Left renal pelvis (tissue), 4 donors: ENCODE results near the gene PVRIG. TPM values are rescaled to one million over a fixed set of nuclear protein-coding genes. Genes with fewer than 3 reads are reported as not detected.
"Not testable (repeated sequence)": the region's sequence is repeated elsewhere in the genome, so short reads cannot be mapped to it uniquely, and the experiment has no call there.

Experiments used
- DNase-seq, 4 donors: peaks; one replicate each; pipeline ENCODE4 v3.0.0-alpha.2; 2013; ENCODE audit warnings: low read depth in 4 of 4, low spot score in 3 of 4
- polyA plus RNA-seq, 4 donors: library from polyadenylated mRNA; unstranded; fragments of 120-200 nt; gene quantifications; one replicate each; pipeline ENCODE4 v1.2.1, GENCODE V29; 2013; ENCODE audit not compliant: insufficient read length in 4 of 4

Gene PVRIG
- polyA plus RNA-seq, 4 donors: 3.5 to 8.5 (median 5.2) TPM

DNA sequence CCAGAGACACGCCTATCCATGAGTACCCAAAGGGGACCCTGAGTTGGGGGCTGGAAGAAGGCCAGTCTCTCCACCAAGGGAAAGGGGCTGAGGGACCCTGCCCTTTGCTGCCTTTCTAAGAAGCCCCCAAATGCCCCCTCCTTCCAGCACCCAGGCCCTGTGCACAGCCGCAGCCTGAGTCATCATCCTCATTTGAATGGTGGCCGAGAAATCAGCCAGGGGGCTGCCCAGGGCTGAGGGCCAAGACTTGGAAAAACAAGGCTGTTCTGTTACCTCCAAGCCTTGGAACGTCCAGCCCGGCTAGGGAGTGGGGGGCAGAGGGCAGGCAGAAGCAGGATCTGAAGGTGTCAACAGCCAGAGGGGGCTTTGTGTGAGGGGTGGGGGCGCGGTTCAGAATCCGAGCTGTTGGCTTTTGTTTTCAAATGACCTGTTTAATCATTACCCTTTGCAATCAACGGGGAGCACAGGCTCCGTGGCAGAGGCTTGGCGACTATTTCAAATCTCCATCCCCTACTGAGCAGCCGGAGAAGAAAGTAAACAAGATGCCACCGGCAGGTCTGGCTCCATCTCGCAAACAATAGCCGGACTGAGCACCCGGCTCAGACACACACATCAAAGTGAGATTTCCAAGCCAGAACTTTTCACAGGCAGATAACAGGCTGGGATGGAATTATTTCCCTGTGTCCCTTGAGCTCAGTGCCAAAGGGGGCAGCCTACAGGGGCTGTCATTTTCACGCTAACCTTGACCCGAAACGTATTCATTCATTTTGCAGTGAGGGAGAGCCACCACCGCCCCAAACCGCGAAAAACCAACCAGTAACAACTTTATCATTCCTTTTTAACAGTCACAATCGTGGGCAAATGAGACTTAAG, 50.5 kb downstream of the PVRIG start:
- DNase-seq: not testable (repeated sequence)

Other genes starting within 250 kb of the PVRIG start
- 10 to 100 TPM in 3 of 4 donors, 1 to 10 TPM in 1; 2.5 to 62.9 (median 43.6) TPM for gene AZGP1, start 243.9 kb upstream of the PVRIG start, polyA plus RNA-seq
- gene ZKSCAN1, start 204.4 kb upstream of the PVRIG start, polyA plus RNA-seq: 10 to 100 TPM; 47.5 to 62.2 (median 58.1) TPM
- gene ZSCAN21, start 170.2 kb upstream of the PVRIG start, polyA plus RNA-seq: 10 to 100 TPM; 18.1 to 22.8 (median 20.9) TPM
- 10 to 100 TPM; 35.6 to 57.3 (median 54.5) TPM for gene ZNF3, start 138.2 kb upstream of the PVRIG start, polyA plus RNA-seq
- gene COPS6, start 131.0 kb upstream of the PVRIG start, polyA plus RNA-seq: 100 to 1,000 TPM; 103 to 137 (median 126) TPM
- gene MCM7, start 118.6 kb upstream of the PVRIG start, polyA plus RNA-seq: 100 to 1,000 TPM in 3 of 4 donors, 10 to 100 TPM in 1; 94.6 to 165 (median 144) TPM
- gene AP4M1, start 118.3 kb upstream of the PVRIG start, polyA plus RNA-seq: 10 to 100 TPM; 26.1 to 39.2 (median 29.8) TPM
- gene TAF6, start 100.6 kb upstream of the PVRIG start, polyA plus RNA-seq: 10 to 100 TPM; 46.3 to 69.7 (median 59.6) TPM
- gene CNPY4, start 100.3 kb upstream of the PVRIG start, polyA plus RNA-seq: 10 to 100 TPM; 40.7 to 90.5 (median 45.0) TPM
- 1 to 10 TPM in 3 of 4 donors, under 1 TPM in 1; 0.99 to 2.3 (median 1.6) TPM for gene MBLAC1, start 93.0 kb upstream of the PVRIG start, polyA plus RNA-seq
- 100 to 1,000 TPM in 1 of 4 donors, 10 to 100 TPM in 3; 79.5 to 129 (median 92.6) TPM for gene LAMTOR4, start 71.0 kb upstream of the PVRIG start, polyA plus RNA-seq
- 10 to 100 TPM; 14.4 to 32.2 (median 19.1) TPM for gene TRAPPC14, start 61.2 kb upstream of the PVRIG start, polyA plus RNA-seq
- 10 to 100 TPM in 1 of 4 donors, 1 to 10 TPM in 3; 5.8 to 14.2 (median 8.1) TPM for gene GAL3ST4, start 51.3 kb upstream of the PVRIG start, polyA plus RNA-seq
- gene GPC2, start 42.6 kb upstream of the PVRIG start, polyA plus RNA-seq: 10 to 100 TPM in 1 of 4 donors, 1 to 10 TPM in 3; 6.4 to 18.3 (median 8.8) TPM
- 10 to 100 TPM; 11.3 to 31.0 (median 17.0) TPM for gene STAG3, start 42.0 kb upstream of the PVRIG start, polyA plus RNA-seq
- gene SPDYE3, start 87.8 kb downstream of the PVRIG start, polyA plus RNA-seq: 1 to 10 TPM; 5.0 to 8.9 (median 6.8) TPM
- gene PILRB, start 138.2 kb downstream of the PVRIG start, polyA plus RNA-seq: 10 to 100 TPM; 21.5 to 61.4 (median 32.0) TPM
- gene PILRA, start 153.5 kb downstream of the PVRIG start, polyA plus RNA-seq: 1 to 10 TPM; 4.1 to 6.9 (median 4.9) TPM
- 1 to 10 TPM; 5.2 to 8.1 (median 5.8) TPM for gene ZCWPW1, start 208.8 kb downstream of the PVRIG start, polyA plus RNA-seq
- gene MEPCE, start 209.9 kb downstream of the PVRIG start, polyA plus RNA-seq: 10 to 100 TPM; 46.6 to 64.1 (median 53.9) TPM
- 10 to 100 TPM; 12.3 to 23.2 (median 15.0) TPM for gene PPP1R35, start 216.5 kb downstream of the PVRIG start, polyA plus RNA-seq
- 1 to 10 TPM in 3 of 4 donors, under 1 TPM in 1; 0.59 to 3.0 (median 1.5) TPM for gene SPACDR, start 244.3 kb downstream of the PVRIG start, polyA plus RNA-seq